PC-3 (cell line): Measurements from ENCODE around the gene LRRC7.

ENCODE experiments used
- CTCF ChIP-seq: fragments of 300-600 bp; sonication (generic); conservative IDR thresholded peaks from 2 replicates; pipeline ENCODE4 v1.5.1; 2017; ENCODE audit warnings: antibody characterized with exemption, low read depth, mild to moderate bottlenecking, low read length
- EZH2phosphoT487 ChIP-seq: fragments of 300-600 bp; sonication (generic); IDR thresholded peaks from 2 replicates; pipeline ENCODE4 v1.6.1; 2018; ENCODE audit warnings: mild to moderate bottlenecking, antibody characterized with exemption, low read length, borderline replicate concordance

GRCh38 chr1:69527273-69527672 is 40.4 kb upstream of the LRRC7 start:
- no peak for TF ChIP-seq EZH2phosphoT487
- no peak for TF ChIP-seq CTCF
